ENCODE measurements around the gene IGF1R. TPM values are rescaled to one million over a fixed set of nuclear protein-coding genes. Genes with fewer than 3 reads are reported as not detected.

IGF1R gene
- total RNA-seq, 1 donor from 2014 or later: 131 TPM

DNA sequence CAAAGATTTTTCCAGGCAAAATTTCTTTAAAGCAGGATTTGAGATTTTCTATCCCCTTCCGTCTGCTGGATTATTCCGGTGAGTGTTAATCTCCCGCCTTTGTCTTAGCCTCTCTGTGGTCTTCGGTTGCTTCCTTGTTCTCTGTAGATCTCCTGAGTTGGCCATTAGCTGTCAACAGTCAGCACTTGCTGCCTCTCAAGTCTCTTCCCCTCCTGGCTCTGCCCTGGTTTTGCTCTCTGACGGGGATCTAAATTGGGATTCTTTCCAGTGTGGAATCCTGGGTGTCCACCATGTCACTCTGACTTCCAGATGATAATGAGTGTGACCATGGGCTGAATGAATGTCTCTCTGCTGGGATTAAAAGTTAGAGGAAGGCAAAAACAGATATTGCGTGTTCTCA, 121.5 kb downstream of the IGF1R start:
- no peaks in the 10 kb centered on the region for H3K36me3 Mint-ChIP-seq (ENCODE audit: low read depth, unreplicated experiment)
- DNase-seq (ENCODE audit: low spot score): no peak
- peaks cover 2% of the 10 kb centered on the region for H3K27me3 Mint-ChIP-seq (ENCODE audit: unreplicated experiment)
- H3K4me1 Mint-ChIP-seq (ENCODE audit: unreplicated experiment): peaks cover 54% of the 10 kb centered on the region
- no peak for TF ChIP-seq CTCF (IDR thresholded peaks at IDR 0.05; ENCODE audit: unreplicated experiment)
- no peaks in the 10 kb centered on the region for H3K9me3 Mint-ChIP-seq (ENCODE audit: unreplicated experiment)
- H3K4me3 Mint-ChIP-seq (ENCODE audit: unreplicated experiment): no peak overlapping the region
- peak overlapping the region; percentile 10 for H3K27ac Mint-ChIP-seq (ENCODE audit: unreplicated experiment)

DNA sequence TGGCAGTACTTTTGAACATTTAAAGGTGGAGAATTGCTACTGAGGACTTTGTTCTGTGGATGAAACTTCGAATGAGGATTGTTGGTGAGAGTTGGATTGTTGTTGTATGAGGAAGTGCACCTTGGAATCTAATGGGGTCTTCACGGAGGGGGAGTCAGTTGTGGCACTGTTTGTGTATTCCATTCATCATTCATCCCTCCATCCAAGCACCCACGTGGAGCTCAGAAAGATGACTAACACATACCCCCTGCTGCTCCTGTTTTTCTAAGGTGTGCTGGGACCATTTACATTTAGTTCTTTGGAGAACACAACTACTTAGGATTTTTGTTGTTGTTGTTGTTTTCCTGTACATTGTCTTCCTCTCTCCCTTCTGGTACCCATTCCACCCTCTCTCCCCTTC, 122.6 kb downstream of the IGF1R start:
- no peak overlapping the region for H3K27ac Mint-ChIP-seq (ENCODE audit: unreplicated experiment)
- H3K27me3 Mint-ChIP-seq (ENCODE audit: unreplicated experiment): peaks cover 2% of the 10 kb centered on the region

GRCh38 chr15:98771541-98771940, 123.2 kb downstream of the IGF1R start:
- H3K4me1 Mint-ChIP-seq (ENCODE audit: unreplicated experiment): peaks cover 49% of the 10 kb centered on the region

More for the DNA sequence above, 122.6 kb downstream of the IGF1R start:
- no peaks in the 10 kb centered on the region for H3K9me3 Mint-ChIP-seq (ENCODE audit: unreplicated experiment)
- TF ChIP-seq CTCF (IDR thresholded peaks at IDR 0.05; ENCODE audit: unreplicated experiment): no peak
- peaks cover 49% of the 10 kb centered on the region for H3K4me1 Mint-ChIP-seq (ENCODE audit: unreplicated experiment)
- no peak overlapping the region for H3K4me3 Mint-ChIP-seq (ENCODE audit: unreplicated experiment)
- no peak for DNase-seq (ENCODE audit: low spot score)
- H3K36me3 Mint-ChIP-seq (ENCODE audit: low read depth, unreplicated experiment): no peaks in the 10 kb centered on the region

GRCh38 chr15:98772895-98773294, 124.6 kb downstream of the IGF1R start:
- Mint-ChIP-seq H3K4me3 (ENCODE audit: unreplicated experiment) (no peak overlapping the region), H3K4me1 (ENCODE audit: unreplicated experiment) (peaks cover 50% of the 10 kb centered on the region), H3K27me3 (ENCODE audit: unreplicated experiment) (peaks cover 8% of the 10 kb centered on the region), H3K9me3 (ENCODE audit: unreplicated experiment) (no peaks in the 10 kb centered on the region), H3K27ac (ENCODE audit: unreplicated experiment) (no peak overlapping the region), H3K36me3 (ENCODE audit: low read depth, unreplicated experiment) (peaks cover 11% of the 10 kb centered on the region)
- TF ChIP-seq CTCF (IDR thresholded peaks at IDR 0.05; ENCODE audit: unreplicated experiment): no peak
- DNase-seq (ENCODE audit: low spot score): no peak

More at GRCh38 chr15:98771541-98771940, 123.2 kb downstream of the IGF1R start:
- H3K27ac Mint-ChIP-seq (ENCODE audit: unreplicated experiment): no peak overlapping the region
- TF ChIP-seq CTCF (IDR thresholded peaks at IDR 0.05; ENCODE audit: unreplicated experiment): no peak
- no peak overlapping the region for H3K4me3 Mint-ChIP-seq (ENCODE audit: unreplicated experiment)
- no peaks in the 10 kb centered on the region for H3K9me3 Mint-ChIP-seq (ENCODE audit: unreplicated experiment)
- peaks cover 2% of the 10 kb centered on the region for H3K27me3 Mint-ChIP-seq (ENCODE audit: unreplicated experiment)
- no peaks in the 10 kb centered on the region for H3K36me3 Mint-ChIP-seq (ENCODE audit: low read depth, unreplicated experiment)
- no peak for DNase-seq (ENCODE audit: low spot score)

DNA sequence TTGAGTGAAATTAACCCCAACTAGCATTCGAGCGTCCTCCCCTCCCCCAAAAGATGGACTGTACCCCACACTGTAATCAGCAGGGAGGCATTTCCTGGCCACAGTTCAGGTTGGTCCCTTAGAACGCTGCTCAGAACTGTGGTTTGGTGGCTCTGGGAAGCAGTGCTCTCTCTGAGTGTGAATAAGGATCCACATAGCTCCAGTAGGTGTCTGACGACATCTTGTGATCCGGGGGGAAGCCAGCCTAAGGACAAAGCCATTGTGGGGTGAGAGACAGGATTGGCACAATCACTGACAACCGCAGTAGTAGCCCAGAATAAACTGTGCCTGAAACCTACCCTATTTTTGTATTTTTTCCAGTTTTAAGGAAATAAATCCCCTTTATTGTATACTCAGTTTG, 125.3 kb downstream of the IGF1R start:
- no peaks in the 10 kb centered on the region for H3K9me3 Mint-ChIP-seq (ENCODE audit: unreplicated experiment)
- no peak overlapping the region for H3K27ac Mint-ChIP-seq (ENCODE audit: unreplicated experiment)
- no peak for DNase-seq (ENCODE audit: low spot score)
- no peak for TF ChIP-seq CTCF (IDR thresholded peaks at IDR 0.05; ENCODE audit: unreplicated experiment)
- H3K4me3 Mint-ChIP-seq (ENCODE audit: unreplicated experiment): no peak overlapping the region
- H3K27me3 Mint-ChIP-seq (ENCODE audit: unreplicated experiment): peaks cover 10% of the 10 kb centered on the region
- H3K4me1 Mint-ChIP-seq (ENCODE audit: unreplicated experiment): peaks cover 51% of the 10 kb centered on the region
- peaks cover 13% of the 10 kb centered on the region for H3K36me3 Mint-ChIP-seq (ENCODE audit: low read depth, unreplicated experiment)

Measured in endothelial cell (in vitro differentiated cells).